ENCODE results near the gene MNAT1. TPM values are rescaled to one million over a fixed set of nuclear protein-coding genes. Genes with fewer than 3 reads are reported as not detected.
"Not testable (repeated sequence)": the region's sequence is repeated elsewhere in the genome, so short reads cannot be mapped to it uniquely, and the experiment has no call there.

MNAT1 gene
- total RNA-seq, 2 experiments from 2014 or later, result 36.2 to 40.3 TPM

GRCh38 chr14:60775296-60775695 is 40.7 kb downstream of the MNAT1 start:
- ATAC-seq, result no peak
- Mint-ChIP-seq H3K27me3 (no peaks in the 10 kb centered on the region), H3K27ac (no peak overlapping the region), H3K4me3 (no peak overlapping the region), H3K4me1 (peaks cover 12% of the 10 kb centered on the region), H3K36me3 (ENCODE audit: low read depth) (peaks cover 4% of the 10 kb centered on the region), H3K9me3 (ENCODE audit: low read depth) (no peaks in the 10 kb centered on the region)
- no peak for DNase-seq
- POLR2A ChIA-PET, result no interaction called here
- intact Hi-C loops (cut with DNase I, micrococcal nuclease), result no loop called here
- CTCF ChIA-PET, result no interaction called here

- POLR2A ChIA-PET, result no interaction called here
Observed at GRCh38 chr14:60777856-60778578, 43.5 kb downstream of the MNAT1 start.

GRCh38 chr14:60779745-60780514 is 45.4 kb downstream of the MNAT1 start:
- H3K4me3 Mint-ChIP-seq; intact Hi-C loops (cut with DNase I, micrococcal nuclease); ATAC-seq; POLR2A ChIA-PET; H3K27ac Mint-ChIP-seq; DNase-seq; H3K36me3 Mint-ChIP-seq (ENCODE audit: low read depth); H3K27me3 Mint-ChIP-seq; H3K9me3 Mint-ChIP-seq (ENCODE audit: low read depth): not testable (repeated sequence)
- CTCF ChIA-PET, result interaction anchor here (0.6 kb wide), 2 partner anchors 29 to 722 kb away, joined by 3 to 4 read pairs; no protein-coding TSS in a partner anchor
- H3K4me1 Mint-ChIP-seq, result peaks cover 12% of the 10 kb centered on the region

More at GRCh38 chr14:60777856-60778578, 43.5 kb downstream of the MNAT1 start:
- peaks cover 4% of the 10 kb centered on the region for H3K36me3 Mint-ChIP-seq (ENCODE audit: low read depth)
- H3K9me3 Mint-ChIP-seq (ENCODE audit: low read depth), result no peaks in the 10 kb centered on the region
- no peak overlapping the region for H3K4me3 Mint-ChIP-seq
- H3K27me3 Mint-ChIP-seq, result no peaks in the 10 kb centered on the region
- intact Hi-C loops (cut with DNase I, micrococcal nuclease), result no loop called here
- H3K27ac Mint-ChIP-seq, result no peak overlapping the region
- CTCF ChIA-PET, result no interaction called here
- ATAC-seq, result peak; percentile 33
- peaks cover 12% of the 10 kb centered on the region for H3K4me1 Mint-ChIP-seq
- no peak for DNase-seq

GRCh38 chr14:60780558-60780957 is 46.0 kb downstream of the MNAT1 start:
- POLR2A ChIA-PET, result not testable (repeated sequence)
- peak; percentile 61 for ATAC-seq

GRCh38 chr14:60786905-60787304 is 52.3 kb downstream of the MNAT1 start:
- DNase-seq (no peak), ATAC-seq (no peak)
- CTCF ChIA-PET, result no interaction called here
- no peak overlapping the region for H3K27ac Mint-ChIP-seq
- no peak overlapping the region for H3K4me3 Mint-ChIP-seq
- H3K36me3 Mint-ChIP-seq (ENCODE audit: low read depth), result peaks cover 15% of the 10 kb centered on the region
- POLR2A ChIA-PET, result no interaction called here
- H3K4me1 Mint-ChIP-seq, result no peaks in the 10 kb centered on the region
- intact Hi-C loops (cut with DNase I, micrococcal nuclease), result no loop called here
- H3K27me3 Mint-ChIP-seq, result no peaks in the 10 kb centered on the region
- H3K9me3 Mint-ChIP-seq (ENCODE audit: low read depth), result no peaks in the 10 kb centered on the region

More at GRCh38 chr14:60780558-60780957, 46.0 kb downstream of the MNAT1 start:
- H3K9me3 Mint-ChIP-seq (ENCODE audit: low read depth); H3K4me3 Mint-ChIP-seq; H3K27ac Mint-ChIP-seq; intact Hi-C loops (cut with DNase I, micrococcal nuclease); H3K27me3 Mint-ChIP-seq; DNase-seq; H3K36me3 Mint-ChIP-seq (ENCODE audit: low read depth): not testable (repeated sequence)
- peaks cover 12% of the 10 kb centered on the region for H3K4me1 Mint-ChIP-seq
- CTCF ChIA-PET, result interaction anchor here (0.6 kb wide), 1 partner anchor 30 kb away, joined by 4 read pairs; no protein-coding TSS in a partner anchor

GRCh38 chr14:60789656-60790055 is 55.1 kb downstream of the MNAT1 start:
- Mint-ChIP-seq H3K4me1 (no peaks in the 10 kb centered on the region), H3K27ac (no peak overlapping the region), H3K27me3 (no peaks in the 10 kb centered on the region), H3K9me3 (ENCODE audit: low read depth) (no peaks in the 10 kb centered on the region), H3K36me3 (ENCODE audit: low read depth) (peaks cover 20% of the 10 kb centered on the region), H3K4me3 (no peak overlapping the region)
- ChIA-PET CTCF (no interaction called here), POLR2A (interaction anchor here (0.6 kb wide), 1 partner anchor 89 kb away, joined by 8 read pairs; no protein-coding TSS in a partner anchor)
- intact Hi-C loops (cut with DNase I, micrococcal nuclease), result no loop called here
- no peak for ATAC-seq
- DNase-seq, result no peak

GRCh38 chr14:60790850-60791249 is 56.3 kb downstream of the MNAT1 start:
- H3K4me3 Mint-ChIP-seq, result no peak overlapping the region
- no peaks in the 10 kb centered on the region for H3K4me1 Mint-ChIP-seq
- H3K9me3 Mint-ChIP-seq (ENCODE audit: low read depth), result no peaks in the 10 kb centered on the region
- ATAC-seq (no peak), DNase-seq (no peak)
- H3K27me3 Mint-ChIP-seq, result no peaks in the 10 kb centered on the region
- CTCF ChIA-PET, result interaction anchor here (0.8 kb wide), 1 partner anchor 374 kb away, joined by 3 read pairs; no protein-coding TSS in a partner anchor
- intact Hi-C loops (cut with DNase I, micrococcal nuclease), result no loop called here
- no peak overlapping the region for H3K27ac Mint-ChIP-seq
- H3K36me3 Mint-ChIP-seq (ENCODE audit: low read depth), result peaks cover 22% of the 10 kb centered on the region
- POLR2A ChIA-PET, result no interaction called here

- intact Hi-C loops (cut with DNase I, micrococcal nuclease), result no loop called here
- CTCF ChIA-PET, result no interaction called here
- no peak for DNase-seq
- Mint-ChIP-seq H3K4me1 (no peaks in the 10 kb centered on the region), H3K36me3 (ENCODE audit: low read depth) (peaks cover 26% of the 10 kb centered on the region), H3K4me3 (no peak overlapping the region), H3K9me3 (ENCODE audit: low read depth) (no peaks in the 10 kb centered on the region), H3K27me3 (no peaks in the 10 kb centered on the region), H3K27ac (no peak overlapping the region)
- POLR2A ChIA-PET, result no interaction called here
- no peak for ATAC-seq
Observed at GRCh38 chr14:60796434-60796833, 61.9 kb downstream of the MNAT1 start.

GRCh38 chr14:60800409-60800808 is 65.8 kb downstream of the MNAT1 start:
- POLR2A ChIA-PET, result no interaction called here
- no peaks in the 10 kb centered on the region for H3K9me3 Mint-ChIP-seq (ENCODE audit: low read depth)

GRCh38 chr14:60803871-60804270 is 69.3 kb downstream of the MNAT1 start:
- Mint-ChIP-seq H3K9me3 (ENCODE audit: low read depth) (no peaks in the 10 kb centered on the region), H3K4me3 (no peak overlapping the region), H3K4me1 (peaks cover 7% of the 10 kb centered on the region), H3K36me3 (ENCODE audit: low read depth) (peaks cover 17% of the 10 kb centered on the region), H3K27me3 (no peaks in the 10 kb centered on the region), H3K27ac (no peak overlapping the region)
- POLR2A ChIA-PET, result no interaction called here
- intact Hi-C loops (cut with DNase I, micrococcal nuclease), result no loop called here
- no peak for ATAC-seq
- CTCF ChIA-PET, result no interaction called here
- no peak for DNase-seq

More at GRCh38 chr14:60800409-60800808, 65.8 kb downstream of the MNAT1 start:
- intact Hi-C loops (cut with DNase I, micrococcal nuclease), result no loop called here
- H3K27me3 Mint-ChIP-seq, result no peaks in the 10 kb centered on the region
- no peaks in the 10 kb centered on the region for H3K4me1 Mint-ChIP-seq
- H3K36me3 Mint-ChIP-seq (ENCODE audit: low read depth), result peaks cover 22% of the 10 kb centered on the region
- peak; percentile 39 for ATAC-seq
- CTCF ChIA-PET, result no interaction called here
- no peak for DNase-seq
- no peak overlapping the region for H3K4me3 Mint-ChIP-seq
- no peak overlapping the region for H3K27ac Mint-ChIP-seq

- Mint-ChIP-seq H3K27ac (no peak overlapping the region), H3K4me1 (peaks cover 7% of the 10 kb centered on the region), H3K9me3 (ENCODE audit: low read depth) (no peaks in the 10 kb centered on the region), H3K27me3 (no peaks in the 10 kb centered on the region), H3K4me3 (no peak overlapping the region), H3K36me3 (ENCODE audit: low read depth) (peaks cover 12% of the 10 kb centered on the region)
- intact Hi-C loops (cut with DNase I, micrococcal nuclease), result no loop called here
- peak; percentile 83 for ATAC-seq
- POLR2A ChIA-PET, result no interaction called here
- no peak for DNase-seq
- CTCF ChIA-PET, result interaction anchor here (0.7 kb wide), 1 partner anchor 8 kb away, joined by 3 read pairs; no protein-coding TSS in a partner anchor
Observed at GRCh38 chr14:60805841-60806430, 71.4 kb downstream of the MNAT1 start.

Measured in activated CD4-positive, alpha-beta T cell treated with anti-CD3 and anti-CD28 coated beads for 36 hours (primary cell).